ENCODE data around the gene CERS6. TPM values are rescaled to one million over a fixed set of nuclear protein-coding genes. Genes with fewer than 3 reads are reported as not detected.

Gene CERS6
- total RNA-seq, 1 donor from 2014 or later = 66.5 TPM

DNA sequence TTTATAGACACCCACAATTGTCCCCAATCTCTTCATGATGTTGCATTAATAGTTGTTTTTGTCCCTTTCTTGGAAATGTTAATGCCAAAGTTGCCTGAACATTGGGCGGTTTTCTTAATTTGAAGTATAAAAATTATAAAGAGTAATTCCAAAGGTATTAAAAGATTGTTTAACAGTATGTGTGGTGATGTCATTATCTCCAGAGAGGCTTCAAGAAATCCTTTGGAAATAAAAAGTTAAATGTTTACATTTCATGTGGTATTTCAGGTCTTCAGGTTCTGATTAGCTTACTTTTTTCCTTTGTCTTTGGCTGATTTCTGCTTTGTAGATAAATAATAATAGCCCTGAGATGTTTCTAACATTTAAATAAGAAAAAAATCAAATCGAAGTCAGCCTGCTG lies 317.1 kb downstream of the CERS6 start:
- no peak for DNase-seq (ENCODE audit: low spot score in 2 of 2, unreplicated experiment in 2 of 2)
- TF ChIP-seq, protein P1, sequence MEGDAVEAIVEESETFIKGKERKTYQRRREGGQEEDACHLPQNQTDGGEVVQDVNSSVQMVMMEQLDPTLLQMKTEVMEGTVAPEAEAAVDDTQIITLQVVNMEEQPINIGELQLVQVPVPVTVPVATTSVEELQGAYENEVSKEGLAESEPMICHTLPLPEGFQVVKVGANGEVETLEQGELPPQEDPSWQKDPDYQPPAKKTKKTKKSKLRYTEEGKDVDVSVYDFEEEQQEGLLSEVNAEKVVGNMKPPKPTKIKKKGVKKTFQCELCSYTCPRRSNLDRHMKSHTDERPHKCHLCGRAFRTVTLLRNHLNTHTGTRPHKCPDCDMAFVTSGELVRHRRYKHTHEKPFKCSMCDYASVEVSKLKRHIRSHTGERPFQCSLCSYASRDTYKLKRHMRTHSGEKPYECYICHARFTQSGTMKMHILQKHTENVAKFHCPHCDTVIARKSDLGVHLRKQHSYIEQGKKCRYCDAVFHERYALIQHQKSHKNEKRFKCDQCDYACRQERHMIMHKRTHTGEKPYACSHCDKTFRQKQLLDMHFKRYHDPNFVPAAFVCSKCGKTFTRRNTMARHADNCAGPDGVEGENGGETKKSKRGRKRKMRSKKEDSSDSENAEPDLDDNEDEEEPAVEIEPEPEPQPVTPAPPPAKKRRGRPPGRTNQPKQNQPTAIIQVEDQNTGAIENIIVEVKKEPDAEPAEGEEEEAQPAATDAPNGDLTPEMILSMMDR (IDR thresholded peaks at IDR 0.05; ENCODE audit: unreplicated experiment) = no peak
- H3K27me3 Mint-ChIP-seq (ENCODE audit: low read depth) = no peaks in the 10 kb centered on the region
- H3K4me1 Mint-ChIP-seq = peaks cover 36% of the 10 kb centered on the region
- peaks cover 39% of the 10 kb centered on the region for H3K36me3 Mint-ChIP-seq
- H3K4me3 Mint-ChIP-seq = no peak overlapping the region
- H3K9me3 Mint-ChIP-seq = peaks cover 24% of the 10 kb centered on the region
- H3K27ac Mint-ChIP-seq = no peak overlapping the region

DNA sequence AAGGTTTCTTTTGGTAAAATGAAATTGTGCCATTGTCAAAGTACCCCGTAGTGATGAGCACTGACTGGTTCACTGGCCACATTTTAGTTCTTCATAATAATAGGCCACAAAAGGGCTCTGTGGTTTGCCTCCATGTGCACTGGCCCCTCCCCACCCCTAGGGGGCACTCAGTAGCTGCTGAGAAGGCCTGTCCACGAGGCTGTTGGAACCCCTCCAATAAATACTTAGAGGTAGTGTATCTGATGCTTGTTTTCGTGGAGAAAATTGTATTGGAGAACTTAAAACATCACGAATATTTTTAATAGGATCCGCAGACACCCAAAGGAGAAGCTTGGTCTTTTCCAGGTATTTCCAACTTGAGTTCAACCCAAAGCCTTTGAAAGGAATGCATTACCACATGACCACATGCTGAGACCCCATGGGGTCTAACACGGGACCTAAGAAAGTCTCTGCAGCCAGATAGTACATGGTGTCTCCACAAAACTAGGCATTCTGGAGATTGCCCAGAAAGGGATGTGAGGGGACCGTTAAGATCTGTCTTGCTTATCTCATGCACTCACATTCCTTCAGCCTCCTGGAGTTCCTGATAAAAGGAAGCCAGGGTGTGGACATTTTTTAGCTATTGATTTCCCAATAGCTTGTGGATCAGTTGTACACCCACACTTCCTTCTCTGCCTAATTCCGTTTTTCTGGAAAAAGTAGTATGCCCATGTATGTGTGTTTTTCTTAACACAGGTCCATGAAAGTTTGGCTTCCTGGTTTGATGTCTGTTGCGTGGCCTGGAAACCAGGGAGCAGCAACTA lies 317.8 kb downstream of the CERS6 start:
- Mint-ChIP-seq H3K4me3 (no peak overlapping the region), H3K27me3 (ENCODE audit: low read depth) (no peaks in the 10 kb centered on the region), H3K9me3 (peaks cover 24% of the 10 kb centered on the region), H3K4me1 (peaks cover 36% of the 10 kb centered on the region), H3K27ac (no peak overlapping the region), H3K36me3 (peaks cover 39% of the 10 kb centered on the region)
- DNase-seq (ENCODE audit: low spot score in 2 of 2, unreplicated experiment in 2 of 2) = no peak
- TF ChIP-seq, protein P1 (IDR thresholded peaks at IDR 0.05; ENCODE audit: unreplicated experiment) = peak; percentile 51

DNA sequence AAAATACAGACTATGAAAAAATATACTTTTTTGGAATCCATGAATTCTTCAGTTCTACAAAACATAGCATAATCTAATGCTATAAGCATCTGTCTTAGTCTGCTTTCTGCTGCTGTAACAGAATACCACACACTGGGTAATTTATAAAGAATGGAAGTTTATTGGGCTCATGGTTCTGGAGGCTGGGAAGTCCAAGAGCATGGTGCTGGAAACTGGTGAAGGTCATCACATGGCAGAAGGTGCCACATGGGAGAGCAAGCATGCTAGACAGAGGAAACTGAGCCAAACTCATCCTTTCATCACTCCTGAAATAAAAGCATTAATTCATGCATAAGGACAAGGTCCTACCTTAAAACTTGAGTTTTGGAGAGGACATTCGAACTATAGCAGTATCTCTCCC lies 319.8 kb downstream of the CERS6 start:
- H3K36me3 Mint-ChIP-seq = peaks cover 32% of the 10 kb centered on the region
- no peak overlapping the region for H3K27ac Mint-ChIP-seq
- peaks cover 22% of the 10 kb centered on the region for H3K9me3 Mint-ChIP-seq
- H3K27me3 Mint-ChIP-seq (ENCODE audit: low read depth) = no peaks in the 10 kb centered on the region
- no peak overlapping the region for H3K4me3 Mint-ChIP-seq
- TF ChIP-seq, protein P1 (IDR thresholded peaks at IDR 0.05; ENCODE audit: unreplicated experiment) = no peak
- no peak for DNase-seq (ENCODE audit: low spot score in 2 of 2, unreplicated experiment in 2 of 2)
- peaks cover 28% of the 10 kb centered on the region for H3K4me1 Mint-ChIP-seq

DNA sequence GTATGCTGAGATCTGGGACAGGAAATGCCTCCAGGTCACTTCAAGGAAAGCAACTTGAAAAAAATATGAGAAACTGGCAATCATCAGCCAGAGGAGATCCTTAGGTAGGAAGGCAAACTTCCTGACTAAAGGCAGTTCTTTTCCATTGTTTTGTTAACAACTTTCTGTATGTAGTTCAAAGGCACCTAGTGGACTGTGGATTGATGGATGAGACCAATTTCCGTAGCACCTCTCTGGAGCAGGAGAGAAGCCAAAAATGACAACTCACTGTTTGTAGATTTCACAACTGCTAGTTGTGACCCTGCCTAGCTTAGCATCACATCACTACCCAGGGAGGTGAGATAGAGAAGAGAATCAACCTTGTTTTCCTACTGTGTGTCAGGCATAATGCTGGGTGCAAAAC lies 324.6 kb downstream of the CERS6 start:
- H3K4me3 Mint-ChIP-seq = no peak overlapping the region
- TF ChIP-seq, protein P1 (IDR thresholded peaks at IDR 0.05; ENCODE audit: unreplicated experiment) = no peak
- H3K4me1 Mint-ChIP-seq = peaks cover 6% of the 10 kb centered on the region
- H3K27me3 Mint-ChIP-seq (ENCODE audit: low read depth) = no peaks in the 10 kb centered on the region
- H3K9me3 Mint-ChIP-seq = peaks cover 18% of the 10 kb centered on the region
- DNase-seq (ENCODE audit: low spot score in 2 of 2, unreplicated experiment in 2 of 2) = no peak
- no peak overlapping the region for H3K27ac Mint-ChIP-seq
- peaks cover 14% of the 10 kb centered on the region for H3K36me3 Mint-ChIP-seq

DNA sequence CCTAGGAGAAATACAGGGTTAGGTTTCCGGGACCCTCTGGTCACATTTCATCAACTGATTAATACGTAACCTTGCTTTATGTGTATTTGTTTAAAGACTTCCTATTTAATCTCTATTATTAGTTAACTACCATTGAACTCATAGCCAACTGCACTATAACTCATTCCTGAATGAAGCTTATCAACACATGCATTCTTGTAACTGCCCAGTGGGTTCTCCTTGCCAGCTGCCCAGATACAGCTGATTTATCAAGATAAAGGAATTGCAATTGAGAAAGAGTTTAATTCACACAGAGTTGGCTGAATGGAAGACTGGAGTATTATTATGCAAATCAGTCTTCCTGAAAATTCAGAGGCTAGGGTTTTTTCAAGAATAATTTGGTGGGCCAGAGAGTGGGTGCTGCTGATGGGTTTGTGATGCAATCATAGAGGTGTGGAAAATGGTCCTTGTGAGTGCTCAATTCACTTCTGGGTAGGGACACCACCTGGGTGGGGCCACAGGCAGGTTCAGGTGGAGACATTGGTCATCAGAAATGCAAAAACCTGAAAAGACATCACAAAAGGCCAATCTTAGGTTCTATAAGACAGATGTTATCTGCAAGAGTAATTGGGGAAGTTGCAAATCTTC lies 325.2 kb downstream of the CERS6 start:
- H3K9me3 Mint-ChIP-seq = peaks cover 12% of the 10 kb centered on the region
- TF ChIP-seq, protein P1 (IDR thresholded peaks at IDR 0.05; ENCODE audit: unreplicated experiment) = no peak
- no peak for DNase-seq (ENCODE audit: low spot score in 2 of 2, unreplicated experiment in 2 of 2)
- peaks cover 6% of the 10 kb centered on the region for H3K4me1 Mint-ChIP-seq
- no peak overlapping the region for H3K27ac Mint-ChIP-seq
- H3K36me3 Mint-ChIP-seq = peaks cover 8% of the 10 kb centered on the region
- no peaks in the 10 kb centered on the region for H3K27me3 Mint-ChIP-seq (ENCODE audit: low read depth)
- H3K4me3 Mint-ChIP-seq = no peak overlapping the region
